AG09319 (cell line): ENCODE measurements around the gene UTS2.

Experiments
- DNase-seq: peaks from one replicate; pipeline ENCODE4 v3.0.0-alpha.2; 2010; ENCODE audit warnings: low read depth; ENCODE audit errors: extremely low read depth
- CTCF ChIP-seq: IDR thresholded peaks from 2 replicates; pipeline ENCODE4 v1.5.1; 2011; ENCODE audit warnings: low read depth, mild to moderate bottlenecking, inconsistent platforms, low read length, moderate library complexity

The UTS2 gene

GRCh38 chr1:7852804-7853683, at the start of gene UTS2:
UTS2 (minus strand) TSS chr1:7853065; CDS start chr1:7853003, 62 bp downstream.
- no peak for DNase-seq
- no peak for TF ChIP-seq CTCF

GRCh38 chr1:7899741-7900140, 46.9 kb upstream of the UTS2 start:
- no peak for TF ChIP-seq CTCF
- no peak for DNase-seq

- no peak for DNase-seq
- TF ChIP-seq CTCF, result no peak
These were observed 46.1 kb upstream of the UTS2 start for GRCh38 chr1:7898962-7899361.

GRCh38 chr1:7896994-7897393, 44.1 kb upstream of the UTS2 start:
- no peak for DNase-seq

GRCh38 chr1:7893529-7894180, 40.8 kb upstream of the UTS2 start:
- DNase-seq, result peak; percentile 43
- no peak for TF ChIP-seq CTCF

More at GRCh38 chr1:7896994-7897393, 44.1 kb upstream of the UTS2 start:
- no peak for TF ChIP-seq CTCF

GRCh38 chr1:7891804-7892203, 38.9 kb upstream of the UTS2 start:
- no peak for TF ChIP-seq CTCF
- DNase-seq, result no peak

- no peak for TF ChIP-seq CTCF
- no peak for DNase-seq
These were observed 38.0 kb upstream of the UTS2 start for GRCh38 chr1:7890853-7891252.
